Measurements from ENCODE around the gene CCDC93.

GRCh38 chr2:118051826-118052358, 38.0 kb upstream of the CCDC93 start:
- TF ChIP-seq ARNT (IDR thresholded peaks at IDR 0.05): no peak
- TF ChIP-seq L3MBTL2 (conservative IDR thresholded peaks at IDR 0.05): no peak
- no peak for TF ChIP-seq ZNF384 (IDR thresholded peaks at IDR 0.05)
- TF ChIP-seq TARDBP (IDR thresholded peaks at IDR 0.05): no peak
- TF ChIP-seq FOXA1 (IDR thresholded peaks at IDR 0.05): no peak
- no peak for TF ChIP-seq CTBP1 (IDR thresholded peaks at IDR 0.05; ENCODE audit: borderline replicate concordance)
- no peak for TF ChIP-seq FOXM1 (IDR thresholded peaks at IDR 0.05; ENCODE audit: borderline replicate concordance)
- TF ChIP-seq SUZ12 (IDR thresholded peaks at IDR 0.05): no peak

All from HEK293T (cell line).